OCI-LY1 (cell line): ENCODE data around the gene DYRK1B.

Source experiments
- CTCF ChIP-seq: fragments of 200-600 bp; sonication (generic), shearing (Covaris generic); IDR thresholded peaks from 2 replicates; pipeline ENCODE4 v1.5.1; 2017; ENCODE audit warnings: mild to moderate bottlenecking, antibody characterized with exemption, low read length, moderate library complexity, mixed read lengths
- EZH2 ChIP-seq: fragments of 200-600 bp; sonication (generic), shearing (Covaris generic); IDR thresholded peaks from 2 replicates; pipeline ENCODE4 v1.8.0; 2017; ENCODE audit warnings: borderline replicate concordance, mixed run types, mild to moderate bottlenecking, antibody characterized with exemption, low read length, moderate library complexity, mixed read lengths

- TF ChIP-seq CTCF = no peak
- TF ChIP-seq EZH2 = no peak
These were observed 3.1 kb downstream of the DYRK1B start for GRCh38 chr19:39830847-39831246.
